NCI-H2196 treated with DMSO at 0.1 percent for 48 hours (cell line): ENCODE results near the gene PTGDS.

ENCODE experiments used
- DNase-seq: peaks from one replicate; lab custom pipeline; 2025; ENCODE audit not compliant: unreplicated experiment; lab: John Stamatoyannopoulos, UW

The PTGDS gene

GRCh38 chr9:136957461-136957860, 19.8 kb upstream of the PTGDS start:
- no peak for DNase-seq

GRCh38 chr9:136957901-136958300, 19.4 kb upstream of the PTGDS start:
- DNase-seq: no peak

- no peak for DNase-seq
Measured at GRCh38 chr9:136958473-136958872, 18.8 kb upstream of the PTGDS start.

GRCh38 chr9:136958898-136959850, 18.1 kb upstream of the PTGDS start:
- DNase-seq: no peak

GRCh38 chr9:136960212-136960937, 16.9 kb upstream of the PTGDS start:
- DNase-seq: no peak

GRCh38 chr9:136960938-136961275, 16.4 kb upstream of the PTGDS start:
- DNase-seq: no peak

- no peak for DNase-seq
Measured at GRCh38 chr9:136961279-136962065, 15.8 kb upstream of the PTGDS start.

GRCh38 chr9:136962163-136962562, 15.1 kb upstream of the PTGDS start:
- DNase-seq: no peak

- no peak for DNase-seq
Measured at GRCh38 chr9:136962701-136963248, 14.5 kb upstream of the PTGDS start.

- DNase-seq: no peak
Measured at GRCh38 chr9:136963341-136963740, 14.0 kb upstream of the PTGDS start.

- DNase-seq: no peak
Measured at GRCh38 chr9:136963751-136964150, 13.6 kb upstream of the PTGDS start.

GRCh38 chr9:136964171-136964689, 13.1 kb upstream of the PTGDS start:
- no peak for DNase-seq

- no peak for DNase-seq
Measured at GRCh38 chr9:136964833-136965422, 12.4 kb upstream of the PTGDS start.

- no peak for DNase-seq
Measured at GRCh38 chr9:136965771-136966484, 11.4 kb upstream of the PTGDS start.

- DNase-seq: no peak
Measured at GRCh38 chr9:136968333-136969127, 8.8 kb upstream of the PTGDS start.

- DNase-seq: no peak
Measured at GRCh38 chr9:136969150-136969549, 8.2 kb upstream of the PTGDS start.

- DNase-seq: no peak
Measured at GRCh38 chr9:136969774-136970173, 7.5 kb upstream of the PTGDS start.

GRCh38 chr9:136970361-136970760, 6.9 kb upstream of the PTGDS start:
- DNase-seq: no peak

- DNase-seq: no peak
Measured at GRCh38 chr9:136971746-136972145, 5.6 kb upstream of the PTGDS start.
